ENCODE results near the gene USP16.

The USP16 gene

DNA sequence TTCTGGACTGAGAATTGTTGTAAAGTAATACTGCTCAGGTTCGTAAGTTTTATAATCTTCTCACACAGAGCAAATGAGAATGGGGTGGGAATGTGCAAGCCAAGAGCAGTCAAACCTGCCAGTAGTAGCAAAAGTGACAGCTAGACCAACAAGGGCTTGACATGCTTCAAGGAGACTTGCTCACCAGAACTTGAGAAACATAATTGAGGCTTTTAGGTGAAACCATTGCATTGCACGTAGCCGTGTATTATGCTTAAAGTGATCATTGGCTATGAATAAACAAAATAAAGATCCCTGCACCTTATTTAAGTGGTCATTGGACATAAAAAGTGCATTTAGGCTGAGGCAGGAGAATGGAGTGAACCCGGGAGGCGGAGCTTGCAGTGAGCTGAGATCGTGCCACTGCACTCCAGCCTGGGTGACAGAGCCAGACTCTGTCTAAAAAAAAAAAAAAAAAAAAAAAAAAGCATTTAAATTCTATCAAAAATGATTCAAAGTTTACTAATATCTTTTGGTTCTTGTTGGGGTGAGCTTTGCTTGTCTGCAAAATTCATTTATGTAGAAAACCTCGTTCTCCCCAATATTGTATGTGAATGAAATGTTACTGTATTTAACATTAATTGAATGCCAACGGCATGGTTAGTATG lies 60.8 kb downstream of the USP16 start:
- no peak for DNase-seq

DNA sequence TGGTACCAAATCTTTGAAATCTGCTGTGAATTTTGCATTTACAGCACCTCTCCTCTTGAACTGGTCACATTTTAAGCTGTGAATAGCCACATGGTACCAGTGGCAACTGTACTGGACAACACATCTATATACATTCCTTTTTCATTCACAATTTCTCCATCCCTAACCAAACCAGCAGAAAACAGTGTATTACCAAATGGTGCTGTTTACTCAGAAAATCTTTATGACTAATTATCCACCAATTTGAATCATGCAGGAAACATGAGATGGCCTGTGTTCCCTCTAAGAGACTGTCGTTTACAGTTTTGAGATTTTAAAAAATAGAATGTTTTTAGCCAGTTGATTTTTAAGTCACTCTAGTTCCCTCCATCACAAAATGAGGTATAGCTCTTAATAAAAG lies 66.6 kb downstream of the USP16 start:
- no peak for DNase-seq

DNA sequence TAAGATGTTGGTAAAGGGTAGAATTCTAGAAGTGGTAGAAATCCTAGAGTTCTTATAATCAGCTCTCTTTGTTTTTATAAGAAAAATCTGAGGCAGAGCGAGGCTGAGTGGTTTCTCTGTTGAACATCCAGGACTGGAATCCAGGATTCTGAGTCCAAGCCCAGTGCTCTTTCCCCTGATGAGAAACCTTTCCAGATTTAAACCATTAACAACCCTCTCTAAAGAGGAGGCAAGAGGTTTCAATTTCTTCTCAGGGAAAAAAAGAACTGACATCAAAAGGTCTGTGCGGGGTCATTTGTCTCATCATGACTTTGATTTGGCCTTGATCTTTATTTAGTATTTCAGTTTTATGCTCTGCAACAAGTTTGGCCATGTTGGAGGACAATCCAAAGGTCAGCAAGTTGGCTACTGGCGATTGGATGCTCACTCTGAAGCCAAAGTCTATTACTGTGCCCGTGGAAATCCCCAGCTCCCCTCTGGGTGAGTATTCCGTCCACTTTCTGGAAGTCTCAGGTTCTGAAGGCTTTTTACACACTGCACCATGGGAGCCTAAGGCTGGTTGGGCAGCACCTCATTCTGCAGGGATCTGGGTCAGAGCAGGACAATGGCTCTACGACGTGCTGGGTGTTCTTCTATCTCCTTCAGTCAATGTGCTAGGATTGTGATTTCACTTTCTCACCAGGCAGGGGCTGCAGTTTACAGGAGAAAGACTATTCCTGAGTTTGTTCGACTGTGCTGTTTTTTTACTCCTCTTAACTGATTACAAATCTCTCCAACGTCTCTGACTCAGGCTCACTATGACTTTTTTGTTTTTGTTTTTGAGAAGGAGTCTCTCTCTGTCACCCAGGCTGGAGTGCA lies 67.9 kb downstream of the USP16 start:
- DNase-seq: no peak

DNA sequence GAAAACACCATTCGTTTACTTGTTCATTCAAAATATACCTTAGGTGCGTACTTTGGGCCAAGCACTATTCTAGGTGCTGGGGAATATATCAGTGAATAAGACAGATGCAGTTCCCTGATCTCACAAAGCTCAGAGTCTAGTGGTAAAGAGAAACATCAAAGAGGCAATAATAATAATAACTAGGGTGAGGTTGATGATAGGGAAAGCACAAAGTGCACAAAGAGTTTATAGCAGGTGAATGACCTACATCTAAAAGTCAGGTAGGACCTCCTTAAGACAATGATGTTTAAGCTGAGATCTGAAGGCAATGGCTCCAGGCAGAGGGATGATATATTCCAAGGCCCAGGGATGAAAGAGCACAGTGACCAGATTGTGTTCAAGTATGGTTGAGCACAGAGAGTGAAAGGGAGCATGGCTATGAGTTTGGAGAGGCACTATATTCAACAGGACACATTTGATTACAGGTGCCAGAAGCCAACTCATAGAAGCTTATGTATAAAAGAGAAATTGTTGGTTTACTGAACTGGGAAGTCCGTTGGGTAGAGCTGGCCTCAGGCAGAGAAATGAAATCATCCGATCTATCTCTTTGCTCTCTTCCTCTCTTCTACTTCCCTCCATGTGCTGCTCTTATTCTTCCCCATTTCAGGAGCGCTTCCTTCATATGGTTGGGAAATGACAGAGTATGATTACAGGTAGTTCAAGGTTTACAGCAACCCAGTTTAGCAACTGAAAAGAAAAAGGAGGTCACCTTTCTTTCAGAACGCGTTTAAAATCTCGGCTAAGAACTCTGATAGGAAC lies 71.9 kb downstream of the USP16 start:
- DNase-seq: no peak

DNA sequence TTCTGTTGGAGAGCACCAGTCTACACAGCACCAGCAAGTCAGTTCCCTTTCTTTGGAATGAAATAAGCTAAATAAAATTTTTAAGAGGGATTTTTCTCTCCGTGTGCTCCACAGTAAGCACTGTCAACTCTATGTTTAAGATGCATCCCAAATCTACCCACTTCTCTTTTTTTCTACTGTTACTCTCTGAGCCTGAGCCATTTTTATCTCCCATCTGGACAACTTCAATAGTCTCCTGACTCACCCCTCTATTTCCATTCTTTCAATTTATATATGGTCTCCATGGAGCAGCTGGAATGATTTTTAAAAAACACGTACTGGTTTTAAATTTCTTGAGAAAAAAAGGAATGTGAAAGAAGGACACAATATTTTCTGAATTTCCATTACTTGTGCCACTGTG lies 73.7 kb downstream of the USP16 start:
- no peak for DNase-seq

DNA sequence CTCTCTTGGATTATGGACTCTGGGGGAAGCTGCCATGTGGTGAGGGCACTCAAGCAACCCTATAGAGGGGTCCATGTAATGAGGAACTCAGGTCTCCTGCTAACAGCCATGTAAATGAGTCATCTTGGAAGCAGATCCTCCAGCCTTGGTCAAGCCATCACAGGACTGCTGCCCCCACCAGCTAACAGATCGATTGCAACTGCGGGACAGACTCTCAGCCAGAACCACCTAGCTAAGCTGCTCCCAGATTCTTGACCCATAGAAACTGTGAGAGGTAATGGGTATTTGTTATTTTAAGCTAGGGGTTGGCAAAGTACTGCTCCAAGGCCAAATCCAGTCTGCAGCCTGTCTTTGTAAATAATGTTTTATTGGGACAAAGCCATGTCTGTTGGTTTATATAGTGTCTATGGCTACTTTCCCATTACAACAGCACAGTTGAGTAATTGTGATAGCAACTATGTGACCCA lies 78.4 kb downstream of the USP16 start:
- DNase-seq: no peak
